OCI-LY3 (cell line): ENCODE measurements around the gene MYL2.

Experiments
- H2AFZ ChIP-seq: fragments of 200-600, 300-600 bp; shearing (Covaris generic); 2 replicates; pipeline ENCODE4 v1.6.0; 2014; ENCODE audit warnings: antibody characterized with exemption, low read depth, low read length
- H3K27ac ChIP-seq: fragments of 200-600, 300-600 bp; sonication (generic); 2 replicates; pipeline ENCODE4 v1.5.1; 2014; ENCODE audit warnings: mild to moderate bottlenecking, low read length, moderate library complexity, mixed read lengths
- H3K27me3 ChIP-seq: fragments of 200-600, 300-600 bp; sonication (generic); 2 replicates; pipeline ENCODE4 v1.6.1; 2014; ENCODE audit warnings: low read depth, low read length, mixed read lengths
- H3K36me3 ChIP-seq: fragments of 200-600, 300-600 bp; sonication (generic); replicated peaks from 2 replicates; pipeline ENCODE3; 2014; ENCODE audit warnings: low read depth, low read length, mixed read lengths
- H3K4me1 ChIP-seq: fragments of 300-600, 200-600 bp; sonication (generic); 2 replicates; pipeline ENCODE4 v1.6.1; 2014; ENCODE audit warnings: low read length, mixed read lengths
- H3K4me2 ChIP-seq: fragments of 200-600, 300-600 bp; sonication (generic); 2 replicates; pipeline ENCODE4 v1.6.1; 2014; ENCODE audit warnings: low read length, mixed read lengths
- H3K4me3 ChIP-seq: fragments of 300-600, 200-600 bp; sonication (generic); 2 replicates; pipeline ENCODE4 v1.5.1; 2014; ENCODE audit warnings: antibody characterized with exemption, mild to moderate bottlenecking, low read length, moderate library complexity
- H3K79me2 ChIP-seq: fragments of 300-600, 200-600 bp; shearing (Covaris generic); 2 replicates; pipeline ENCODE4 v1.6.1; 2014; ENCODE audit warnings: mild to moderate bottlenecking, low read length, mixed read lengths
- H3K9ac ChIP-seq: fragments of 300-600, 200-600 bp; shearing (Covaris generic); 2 replicates; pipeline ENCODE4 v1.6.0; 2014; ENCODE audit warnings: mild to moderate bottlenecking, low read length, moderate library complexity
- H3K9me3 ChIP-seq: fragments of 200-600, 300-600 bp; shearing (Covaris generic); 2 replicates; pipeline ENCODE4 v1.6.1; 2014; ENCODE audit warnings: low read length, mixed read lengths; ENCODE audit not compliant: insufficient read depth
- H4K20me1 ChIP-seq: fragments of 200-600, 300-600 bp; sonication (generic); 2 replicates; pipeline ENCODE4 v1.6.1; 2016; ENCODE audit warnings: low read length, mixed read lengths; ENCODE audit not compliant: insufficient read depth
- EZH2phosphoT487 ChIP-seq: fragments of 200-600 bp; shearing (Covaris generic); IDR thresholded peaks from 2 replicates; pipeline ENCODE4 v1.6.1; 2018; ENCODE audit warnings: antibody characterized with exemption, mixed run types, low read depth
- TF ChIP-seq, protein P1 (sequence below): fragments of 200-600, 300-600 bp; sonication (generic); IDR thresholded peaks from 2 replicates; pipeline ENCODE4 v1.5.1; 2014; ENCODE audit warnings: antibody characterized with exemption, low read length, low read depth

The MYL2 gene

DNA sequence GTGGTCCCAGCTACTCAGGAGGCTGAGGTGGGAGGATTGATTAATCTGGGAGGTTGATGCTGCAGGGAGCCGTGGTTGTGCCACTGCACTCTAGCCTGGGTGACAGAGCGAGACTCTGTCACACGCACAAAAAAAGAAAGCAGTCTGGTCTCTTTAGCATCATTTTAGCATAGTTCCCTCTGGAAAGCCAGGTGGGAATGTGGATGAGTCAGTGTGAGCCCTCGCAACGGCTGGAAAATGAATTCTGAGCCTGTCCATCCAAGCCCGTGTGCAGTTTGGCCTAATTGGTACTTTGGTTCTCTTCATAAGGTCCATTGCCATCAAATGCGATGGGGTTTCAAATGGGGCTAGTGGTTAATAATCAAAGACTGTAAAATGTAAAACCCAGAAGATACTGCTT, 2.4 kb downstream of the MYL2 start:
- Histone ChIP-seq H3K27me3 (no peaks in the 10 kb centered on the region), H3K4me1 (peaks cover 22% of the 10 kb centered on the region), H3K9ac (no peak overlapping the region), H3K27ac (no peak overlapping the region), H3K9me3 (no peaks in the 10 kb centered on the region), H3K79me2 (no peaks in the 10 kb centered on the region), H3K4me3 (no peak overlapping the region), H3K4me2 (no peak overlapping the region), H4K20me1 (no peaks in the 10 kb centered on the region), H2AFZ (no peak overlapping the region), H3K36me3 (no peaks in the 10 kb centered on the region)
- no peak for TF ChIP-seq EZH2phosphoT487
- TF ChIP-seq, protein P1, sequence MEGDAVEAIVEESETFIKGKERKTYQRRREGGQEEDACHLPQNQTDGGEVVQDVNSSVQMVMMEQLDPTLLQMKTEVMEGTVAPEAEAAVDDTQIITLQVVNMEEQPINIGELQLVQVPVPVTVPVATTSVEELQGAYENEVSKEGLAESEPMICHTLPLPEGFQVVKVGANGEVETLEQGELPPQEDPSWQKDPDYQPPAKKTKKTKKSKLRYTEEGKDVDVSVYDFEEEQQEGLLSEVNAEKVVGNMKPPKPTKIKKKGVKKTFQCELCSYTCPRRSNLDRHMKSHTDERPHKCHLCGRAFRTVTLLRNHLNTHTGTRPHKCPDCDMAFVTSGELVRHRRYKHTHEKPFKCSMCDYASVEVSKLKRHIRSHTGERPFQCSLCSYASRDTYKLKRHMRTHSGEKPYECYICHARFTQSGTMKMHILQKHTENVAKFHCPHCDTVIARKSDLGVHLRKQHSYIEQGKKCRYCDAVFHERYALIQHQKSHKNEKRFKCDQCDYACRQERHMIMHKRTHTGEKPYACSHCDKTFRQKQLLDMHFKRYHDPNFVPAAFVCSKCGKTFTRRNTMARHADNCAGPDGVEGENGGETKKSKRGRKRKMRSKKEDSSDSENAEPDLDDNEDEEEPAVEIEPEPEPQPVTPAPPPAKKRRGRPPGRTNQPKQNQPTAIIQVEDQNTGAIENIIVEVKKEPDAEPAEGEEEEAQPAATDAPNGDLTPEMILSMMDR, result no peak

- no peaks in the 10 kb centered on the region for H3K36me3 ChIP-seq
- H3K4me1 ChIP-seq, result peaks cover 27% of the 10 kb centered on the region
- H3K27ac ChIP-seq, result no peak overlapping the region
- TF ChIP-seq EZH2phosphoT487, result no peak
- TF ChIP-seq, protein P1, result no peak
- H2AFZ ChIP-seq, result no peak overlapping the region
- no peak overlapping the region for H3K4me2 ChIP-seq
- no peaks in the 10 kb centered on the region for H3K9me3 ChIP-seq
- H3K9ac ChIP-seq, result no peak overlapping the region
- no peaks in the 10 kb centered on the region for H3K79me2 ChIP-seq
- H3K27me3 ChIP-seq, result no peaks in the 10 kb centered on the region
- no peaks in the 10 kb centered on the region for H4K20me1 ChIP-seq
- no peak overlapping the region for H3K4me3 ChIP-seq
Observed at GRCh38 chr12:110917467-110917866, 2.9 kb downstream of the MYL2 start.

GRCh38 chr12:110916295-110916875, 4.0 kb downstream of the MYL2 start:
- Histone ChIP-seq H3K27me3 (no peaks in the 10 kb centered on the region), H2AFZ (no peak overlapping the region), H3K27ac (no peak overlapping the region), H3K36me3 (no peaks in the 10 kb centered on the region), H3K4me2 (no peak overlapping the region), H4K20me1 (no peaks in the 10 kb centered on the region), H3K9ac (no peak overlapping the region), H3K4me3 (no peak overlapping the region), H3K9me3 (no peaks in the 10 kb centered on the region), H3K79me2 (no peaks in the 10 kb centered on the region), H3K4me1 (peaks cover 38% of the 10 kb centered on the region)
- TF ChIP-seq EZH2phosphoT487, result no peak
- TF ChIP-seq, protein P1, result no peak

DNA sequence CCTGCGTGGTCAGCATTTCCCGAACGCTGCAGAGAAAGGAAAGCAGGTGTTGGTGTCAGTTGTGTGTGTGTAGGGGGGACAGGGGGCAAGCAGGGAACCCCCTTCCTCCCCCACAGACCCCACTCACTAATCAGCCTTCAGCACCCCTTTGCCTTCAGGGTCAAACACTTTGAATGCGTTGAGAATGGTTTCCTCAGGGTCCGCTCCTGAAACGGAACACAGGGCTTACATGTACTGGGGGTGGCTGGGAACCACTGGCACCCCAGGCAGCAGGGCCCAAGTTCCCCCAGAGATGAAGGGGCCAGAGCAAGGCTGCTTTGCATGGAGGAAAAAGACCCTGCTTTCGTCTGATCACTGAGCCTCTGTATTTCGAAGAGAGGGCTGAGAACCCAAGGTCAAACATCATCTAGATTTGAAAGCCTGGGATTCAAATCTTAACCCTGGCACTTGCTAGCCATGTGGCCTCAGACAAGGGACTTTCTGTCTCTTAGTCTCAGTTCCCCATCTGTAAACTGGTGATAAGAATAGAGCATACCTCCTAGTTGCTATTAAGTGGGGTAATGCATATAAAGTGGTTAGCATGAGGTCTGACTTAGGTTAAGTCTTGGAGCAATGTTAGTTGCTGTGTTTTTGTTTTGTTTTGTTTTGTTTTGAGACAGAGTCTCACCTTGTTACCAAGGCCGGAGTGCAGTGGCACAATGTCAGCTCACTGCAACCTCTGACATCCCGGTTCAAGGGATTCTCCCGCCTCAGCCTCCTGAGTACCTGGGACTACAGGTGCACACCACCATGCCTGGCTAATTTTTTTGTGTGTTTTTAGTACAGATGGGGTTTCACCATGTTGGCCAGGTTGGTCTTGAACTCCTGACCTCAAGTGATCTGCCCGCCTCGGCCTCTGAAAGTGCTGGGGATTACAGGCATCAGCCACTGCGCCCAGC, 7.0 kb downstream of the MYL2 start:
- Histone ChIP-seq H3K4me3 (peak overlapping the region; percentile 64), H3K9me3 (no peaks in the 10 kb centered on the region), H3K9ac (peak overlapping the region; percentile 88), H2AFZ (peak overlapping the region; percentile 18; the same call in 1 of the 2 replicates), H4K20me1 (no peaks in the 10 kb centered on the region), H3K79me2 (no peaks in the 10 kb centered on the region), H3K4me2 (peak overlapping the region; percentile 81), H3K27ac (peak overlapping the region; percentile 99), H3K36me3 (no peaks in the 10 kb centered on the region), H3K27me3 (no peaks in the 10 kb centered on the region), H3K4me1 (peaks cover 52% of the 10 kb centered on the region)
- TF ChIP-seq EZH2phosphoT487, result no peak
- TF ChIP-seq, protein P1, result no peak
